Gastrocnemius medialis (tissue), 4 donors: ENCODE measurements around the gene CD47.

Experiments
- CTCF ChIP-seq, 5 experiments: fragments of 450-650 bp in 3 of 5; fragments of 200-600 bp in 2 of 5; sonication (generic) in 2 of 5; IDR thresholded peaks in 4 of 5; conservative IDR thresholded peaks in 1 of 5; 1 replicate in 4 of 5; 2 replicates in 1 of 5; pipeline ENCODE4 v1.5.1; 2016 to 2019; ENCODE audit warnings: antibody characterized with exemption in 5 of 5, mild to moderate bottlenecking in 3 of 5, moderate library complexity in 3 of 5
- POLR2A ChIP-seq, 2 donors: fragments of 450-650 bp; IDR thresholded peaks; one replicate each; pipeline ENCODE4 v1.6.1; 2017; ENCODE audit warnings: antibody characterized with exemption in 2 of 2, mild to moderate bottlenecking in 2 of 2, moderate library complexity in 2 of 2

GRCh38 chr3:108044699-108045098, 46.1 kb downstream of the CD47 start:
- no peak for TF ChIP-seq CTCF (IDR thresholded peaks at IDR 0.05 in 4 of 5, conservative IDR thresholded peaks at IDR 0.05 in 1 of 5)
- TF ChIP-seq POLR2A (IDR thresholded peaks at IDR 0.05) = no peak
